Lung (tissue), 12 donors: ENCODE data around the gene TTYH3. TPM values are rescaled to one million over a fixed set of nuclear protein-coding genes. Genes with fewer than 3 reads are reported as not detected.

Experiments
- ATAC-seq: fragments of 200-7000 bp; cut with Tn5 transposase; one replicate; pipeline ENCODE4 v1.9.1; 2020; ENCODE audit warnings: moderate number of reproducible peaks; ENCODE audit not compliant: insufficient read depth, low FRiP score
- DNase-seq, 3 donors: peaks; one replicate each; pipeline ENCODE4 v3.0.0-alpha.2; 2013 to 2017
- H3K27ac ChIP-seq, 2 donors: one replicate each; pipeline ENCODE4 v1.5.1; 2013; ENCODE audit warnings: mild to moderate bottlenecking in 2 of 2, moderate library complexity in 2 of 2, control low read depth in 1 of 2, inconsistent platforms in 1 of 2, low read depth in 1 of 2, low read length in 1 of 2
- H3K27me3 ChIP-seq, 3 donors: one replicate each; pipeline ENCODE4 v1.5.1; 2013; ENCODE audit warnings: low read length in 2 of 3; ENCODE audit not compliant: control insufficient read depth in 3 of 3, insufficient read depth in 3 of 3
- H3K36me3 ChIP-seq, 4 donors: one replicate each; pipeline ENCODE4 v1.5.1; 2013; ENCODE audit warnings: low read length in 4 of 4, mild to moderate bottlenecking in 1 of 4, moderate library complexity in 1 of 4; ENCODE audit not compliant: control insufficient read depth in 4 of 4, insufficient read depth in 4 of 4
- H3K4me1 ChIP-seq, 5 donors: one replicate each; pipeline ENCODE4 v1.5.1; 2013; ENCODE audit warnings: low read length in 5 of 5, mild to moderate bottlenecking in 2 of 5, moderate library complexity in 1 of 5; ENCODE audit not compliant: control insufficient read depth in 5 of 5, insufficient read depth in 5 of 5
- H3K4me3 ChIP-seq: one replicate; pipeline ENCODE4 v1.5.1; 2013; ENCODE audit warnings: mild to moderate bottlenecking, control low read depth, moderate library complexity
- H3K9ac ChIP-seq, 2 donors: one replicate each; pipeline ENCODE4 v1.5.1; 2013; ENCODE audit warnings: low read length in 2 of 2, control low read depth in 1 of 2; ENCODE audit not compliant: insufficient read depth in 1 of 2
- H3K9me3 ChIP-seq, 4 donors: one replicate each; pipeline ENCODE4 v1.5.1; 2013; ENCODE audit warnings: low read length in 3 of 4, mild to moderate bottlenecking in 1 of 4, moderate library complexity in 1 of 4; ENCODE audit not compliant: control insufficient read depth in 4 of 4, insufficient read depth in 3 of 4
- WGBS, 2 donors: extraction: QIAGEN DNeasy Blood & Tissue Kit; methylation state at CpG; one replicate each; pipeline ENCODE4 v1.1.7; 2013; 5-methylcytosine and 5-hydroxymethylcytosine counted together
- polyA plus RNA-seq, 2 donors: library from polyadenylated mRNA; stranded (reverse); fragments of 200-250 nt; gene quantifications; one replicate each; pipeline ENCODE4 v1.2.1, GENCODE V29; 2013
- total RNA-seq, 2 donors: library from RNA; depleted of rRNA in 1 of 2; stranded (reverse); fragments of >200 nt in 1 of 2; gene quantifications; one replicate each; pipeline ENCODE4 v1.2.1, GENCODE V29; 2014 to 2021
- TF ChIP-seq, protein P1 (sequence below): IDR thresholded peaks from 2 replicates; pipeline ENCODE4 v1.5.1; 2012; ENCODE audit warnings: mild to moderate bottlenecking; ENCODE audit errors: control extremely low read depth, extremely low read depth
- donor health status: control.
- donor health status: control.
- donor health status: Bipolar disorder and iron deficiency.
- donor health status: healthy.
- donor health status: DM: yes; HTN: yes; CAD: no.

Gene TTYH3
- total and polyA plus RNA-seq, 4 donors, result 14.3 to 74.0 (median 55.8) TPM

DNA sequence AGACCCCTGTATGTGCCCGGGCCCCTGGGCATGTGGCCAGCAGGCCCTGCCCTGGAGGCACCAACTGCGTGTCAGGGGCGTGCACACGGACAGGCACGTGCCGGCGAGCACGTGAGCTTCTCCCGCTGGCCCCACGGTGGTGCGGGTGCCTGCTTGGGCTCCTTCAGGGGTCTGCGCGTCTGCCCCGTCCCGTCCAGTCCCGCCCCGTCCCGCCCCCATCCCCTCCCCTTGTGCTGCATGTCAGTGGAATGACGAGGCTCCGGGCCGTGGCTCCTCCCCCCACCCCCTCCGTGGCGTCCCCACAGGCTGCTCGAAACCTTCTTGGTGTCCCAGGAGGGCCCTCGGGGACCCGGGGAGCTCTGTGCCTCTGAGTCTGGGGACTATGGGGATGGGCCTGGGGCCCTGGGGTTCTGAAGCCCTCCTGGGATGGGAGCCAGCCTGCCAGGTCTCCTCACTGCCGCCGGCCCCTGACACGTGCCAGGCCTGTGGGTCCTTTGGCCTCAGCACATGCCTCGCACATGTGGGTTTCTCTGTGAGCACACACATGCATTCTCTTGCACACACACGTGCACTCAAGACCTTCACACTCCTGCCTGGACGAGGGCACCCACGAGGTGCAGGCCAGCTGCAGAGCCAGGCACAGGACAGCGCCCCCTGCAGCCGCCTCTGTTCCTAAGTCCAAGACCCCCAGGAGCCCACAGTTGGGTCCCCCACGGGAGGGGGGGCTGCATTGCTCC is 28.7 kb downstream of the TTYH3 start:
- WGBS, 2 donors, result 88 to 89% methylated on average over 36 of the region's 36 CpGs
- TF ChIP-seq, protein P1, sequence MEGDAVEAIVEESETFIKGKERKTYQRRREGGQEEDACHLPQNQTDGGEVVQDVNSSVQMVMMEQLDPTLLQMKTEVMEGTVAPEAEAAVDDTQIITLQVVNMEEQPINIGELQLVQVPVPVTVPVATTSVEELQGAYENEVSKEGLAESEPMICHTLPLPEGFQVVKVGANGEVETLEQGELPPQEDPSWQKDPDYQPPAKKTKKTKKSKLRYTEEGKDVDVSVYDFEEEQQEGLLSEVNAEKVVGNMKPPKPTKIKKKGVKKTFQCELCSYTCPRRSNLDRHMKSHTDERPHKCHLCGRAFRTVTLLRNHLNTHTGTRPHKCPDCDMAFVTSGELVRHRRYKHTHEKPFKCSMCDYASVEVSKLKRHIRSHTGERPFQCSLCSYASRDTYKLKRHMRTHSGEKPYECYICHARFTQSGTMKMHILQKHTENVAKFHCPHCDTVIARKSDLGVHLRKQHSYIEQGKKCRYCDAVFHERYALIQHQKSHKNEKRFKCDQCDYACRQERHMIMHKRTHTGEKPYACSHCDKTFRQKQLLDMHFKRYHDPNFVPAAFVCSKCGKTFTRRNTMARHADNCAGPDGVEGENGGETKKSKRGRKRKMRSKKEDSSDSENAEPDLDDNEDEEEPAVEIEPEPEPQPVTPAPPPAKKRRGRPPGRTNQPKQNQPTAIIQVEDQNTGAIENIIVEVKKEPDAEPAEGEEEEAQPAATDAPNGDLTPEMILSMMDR, result no peak
- no peaks in the 10 kb centered on the region for H3K27me3 ChIP-seq
- ATAC-seq (no peak), DNase-seq (no peak)
- peaks cover 0 to 49% (median 17%) of the 10 kb centered on the region in 4 donors for H3K36me3 ChIP-seq
- H3K9ac ChIP-seq, result no peak overlapping the region
- peaks cover 0 to 14% (median 6%) of the 10 kb centered on the region in 5 donors for H3K4me1 ChIP-seq
- H3K9me3 ChIP-seq, result no peaks in the 10 kb centered on the region
- H3K4me3 ChIP-seq, result no peak overlapping the region
- no peak overlapping the region for H3K27ac ChIP-seq

DNA sequence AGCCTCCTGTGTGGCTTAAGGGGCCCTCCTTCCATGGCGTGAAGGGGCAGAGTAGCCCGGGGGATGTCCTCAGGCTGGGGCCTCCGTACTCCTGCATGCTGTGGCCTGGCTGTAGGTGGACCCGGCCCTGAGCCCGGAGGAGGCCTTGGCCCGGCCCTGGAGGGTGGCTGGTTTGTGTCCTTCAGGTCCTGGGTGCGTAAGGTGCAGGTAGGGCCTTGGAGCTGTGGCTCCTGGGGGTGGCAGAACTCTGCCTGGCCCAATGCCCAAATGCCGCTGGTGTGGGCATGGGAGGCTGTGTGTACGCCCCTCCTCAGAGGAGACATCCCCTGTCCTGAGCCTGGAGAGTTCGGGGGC is 29.3 kb downstream of the TTYH3 start:
- no peak for ATAC-seq
- H3K9me3 ChIP-seq, result no peaks in the 10 kb centered on the region
- 94 to 95% methylated on average over 9 to 10 of the region's 10 CpGs for WGBS, 2 donors
- H3K9ac ChIP-seq, result no peak overlapping the region
- peaks cover 0 to 48% (median 15%) of the 10 kb centered on the region in 4 donors for H3K36me3 ChIP-seq
- no peak overlapping the region for H3K4me3 ChIP-seq
- TF ChIP-seq, protein P1, result no peak
- no peaks in the 10 kb centered on the region for H3K27me3 ChIP-seq
- H3K4me1 ChIP-seq, result peaks cover 0 to 14% (median 6%) of the 10 kb centered on the region in 5 donors
- no peak overlapping the region for H3K27ac ChIP-seq
- DNase-seq, result no peak

DNA sequence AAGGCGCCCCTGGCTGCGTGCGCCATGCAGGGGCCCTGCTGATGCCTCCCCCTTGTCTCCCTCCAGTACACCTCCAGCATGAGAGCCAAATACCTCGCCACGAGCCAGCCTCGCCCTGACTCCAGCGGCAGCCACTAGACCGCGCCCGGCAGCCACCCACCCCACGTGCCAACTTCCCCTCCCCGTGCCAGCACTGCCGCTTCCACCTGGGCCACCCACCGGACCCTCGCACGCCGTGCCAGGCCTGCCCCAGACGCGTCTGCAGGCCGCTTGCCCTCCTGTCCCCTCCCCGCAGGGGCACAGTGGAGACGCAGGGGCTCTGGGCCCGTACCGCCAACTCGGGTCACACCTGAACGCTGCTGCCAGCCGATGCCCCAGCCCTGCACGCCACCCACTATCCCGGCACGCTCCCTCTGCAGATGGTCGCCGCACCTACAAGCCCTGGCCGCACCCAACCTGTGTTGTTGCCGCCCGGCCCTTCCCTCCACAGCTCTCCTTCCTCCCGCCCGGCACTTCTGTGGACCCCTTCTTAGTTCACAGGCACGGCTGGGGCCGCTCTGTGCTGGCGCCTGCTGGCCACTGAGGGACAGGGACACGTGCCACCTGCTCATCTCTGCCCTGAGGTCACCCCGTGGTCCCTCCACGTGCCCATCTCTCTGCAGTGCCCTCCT is 30.0 kb downstream of the TTYH3 start:
- DNase-seq (no peak), ATAC-seq (no peak)
- Histone ChIP-seq H3K4me1 (peaks cover 0 to 14% (median 6%) of the 10 kb centered on the region in 5 donors), H3K36me3 (peaks cover 0 to 42% (median 11%) of the 10 kb centered on the region in 4 donors), H3K4me3 (no peak overlapping the region), H3K9ac (no peak overlapping the region), H3K27me3 (no peaks in the 10 kb centered on the region), H3K27ac (no peak overlapping the region), H3K9me3 (peaks cover 0 to 1% (median 0%) of the 10 kb centered on the region in 4 donors)
- WGBS, 2 donors, result 90 to 92% methylated on average over 43 of the region's 43 CpGs
- TF ChIP-seq, protein P1, result no peak
